ENCODE data around the gene MDP1. TPM values are rescaled to one million over a fixed set of nuclear protein-coding genes. Genes with fewer than 3 reads are reported as not detected.

The MDP1 gene
- total and polyA plus RNA-seq, 2 of the 8 experiments (the other 6 are each of a cell fraction or from before 2014, with no cell fraction given), result 17.7 to 32.2 TPM

DNA sequence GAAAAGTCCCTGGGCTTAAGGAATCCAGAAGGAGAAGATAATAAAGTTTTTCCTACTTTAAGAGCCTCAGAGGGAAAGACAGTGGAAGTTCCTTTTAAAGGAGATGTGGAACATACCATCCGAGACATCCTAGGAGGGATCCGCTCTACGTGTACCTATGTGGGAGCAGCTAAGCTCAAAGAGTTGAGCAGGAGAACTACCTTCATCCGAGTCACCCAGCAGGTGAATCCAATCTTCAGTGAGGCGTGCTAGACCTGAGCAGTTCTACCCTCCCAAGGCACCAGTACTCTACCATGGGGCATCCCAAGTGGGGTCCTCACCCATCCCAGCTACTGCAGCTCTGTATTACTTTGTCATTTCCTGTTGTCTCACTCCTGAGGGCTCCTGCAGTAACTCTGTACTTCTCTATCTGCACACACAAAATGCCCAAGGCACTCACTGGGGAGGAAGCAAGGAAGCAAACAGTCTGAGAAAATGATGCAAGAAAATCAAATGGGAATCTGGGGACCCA, 22.7 kb upstream of the MDP1 start:
- H3K4ac ChIP-seq (replicated peaks; ENCODE audit: insufficient read length, low read depth, low read length), result no peak overlapping the region
- no peak overlapping the region for H4K91ac ChIP-seq (replicated peaks; ENCODE audit: insufficient read length, low read length)
- no peak overlapping the region for H3K18ac ChIP-seq (ENCODE audit: extremely low read depth, low read length)
- peaks cover 3 to 16% of the 10 kb centered on the region in 2 experiments for H4K20me1 ChIP-seq (replicated peaks in 1 of 2; ENCODE audit: control insufficient read depth in 1 of 2, insufficient read depth in 2 of 2, low read length in 2 of 2)
- no peaks in the 10 kb centered on the region for H3K9me3 ChIP-seq (ENCODE audit: insufficient read depth in 2 of 2, low read depth in 1 of 2, low read length in 1 of 2)
- WGBS, 2 experiments (ENCODE audit: extremely low coverage in 1 of 2, insufficient coverage in 1 of 2, insufficient read length in 1 of 2, insufficient replicate concordance in 2 of 2, low coverage in 1 of 2, low lambda C conversion rate in 2 of 2, missing lambda C conversion rate in 1 of 2), result 93% methylated on average over 5 of the region's 5 CpGs; no CpG with 5 or more reads in 1 of the 2 experiments
- peaks cover 19 to 58% (median 48%) of the 10 kb centered on the region in 4 experiments for H3K36me3 ChIP-seq (ENCODE audit: control insufficient read depth in 2 of 4, insufficient read depth in 4 of 4, low read length in 3 of 4)
- no peak overlapping the region for H4K5ac ChIP-seq (ENCODE audit: insufficient read length, low read depth, low read length)
- no peaks in the 10 kb centered on the region; the same call in none of the 2 replicates for H3K79me1 ChIP-seq (ENCODE audit: low read depth, low read length)
- H2BK12ac ChIP-seq (ENCODE audit: low read depth, low read length), result no peak overlapping the region
- H4K8ac ChIP-seq (ENCODE audit: extremely low read depth, insufficient read depth, low read length), result no peak overlapping the region
- H3K23ac ChIP-seq (ENCODE audit: insufficient read length), result no peak overlapping the region
- no peak overlapping the region for H3K4me2 ChIP-seq (ENCODE audit: insufficient read depth in 1 of 2, low read depth in 2 of 2, low read length in 2 of 2)
- no peak overlapping the region for H2AK5ac ChIP-seq (ENCODE audit: low read depth, low read length)
- H2BK5ac ChIP-seq (ENCODE audit: low read depth, low read length), result no peak overlapping the region
- H3K27ac ChIP-seq (ENCODE audit: low read depth, low read length), result no peak overlapping the region
- H3K4me1 ChIP-seq (replicated peaks in 1 of 4; ENCODE audit: control insufficient read depth in 3 of 4, insufficient read depth in 4 of 4, low read length in 3 of 4), result peaks cover under 1 to 5% (median 2%) of the 10 kb centered on the region in 4 experiments; a peak in 6 of 7 replicates
- no peaks in the 10 kb centered on the region; a peak in 1 of 7 replicates for H3K27me3 ChIP-seq (replicated peaks in 1 of 4; ENCODE audit: control insufficient read depth in 3 of 4, extremely low read depth in 1 of 4, insufficient read depth in 3 of 4, low read length in 3 of 4)
- H3K9ac ChIP-seq (replicated peaks in 1 of 4; ENCODE audit: extremely low read depth in 1 of 4, low read depth in 3 of 4, low read length in 3 of 4), result no peak overlapping the region; a peak in 1 of 7 replicates
- no peak overlapping the region for H2BK120ac ChIP-seq (replicated peaks; ENCODE audit: low read depth, low read length)
- no peak overlapping the region for H2BK20ac ChIP-seq (ENCODE audit: low read length)
- no peak overlapping the region for H2AFZ ChIP-seq (ENCODE audit: low read length)
- POLR2A ChIA-PET (ENCODE audit: partially characterized antibody), result interaction anchor here (0.6 to 5.1 kb wide), 10 partner anchors 8 to 85 kb away, joined by 3 to 19 read pairs (median 4); partner anchors contain the start of gene MDP1
- H3K79me2 ChIP-seq (ENCODE audit: control insufficient read depth in 1 of 2, insufficient read depth in 2 of 2, low read length in 2 of 2), result peaks cover 0 to 10% of the 10 kb centered on the region in 2 experiments; a peak in 3 of 4 replicates
- H3K14ac ChIP-seq (ENCODE audit: insufficient read length), result no peak overlapping the region
- CTCF ChIA-PET (ENCODE audit: partially characterized antibody), result interaction anchor here (0.9 to 2.5 kb wide), 7 partner anchors 11 to 101 kb away, joined by 3 to 10 read pairs (median 5); partner anchors contain the start of gene CIDEB
- no peak overlapping the region for H3K56ac ChIP-seq (replicated peaks; ENCODE audit: insufficient read length, low read depth, low read length)
- no peak overlapping the region for H3K4me3 ChIP-seq (ENCODE audit: extremely low read depth in 1 of 4, insufficient read depth in 2 of 4, low read depth in 3 of 4, low read length in 4 of 4)
- FAIRE-seq, result no peak
- peaks cover 8% of the 10 kb centered on the region; the same call in 1 of the 2 replicates for H3K23me2 ChIP-seq (ENCODE audit: low read depth, low read length)
- H2BK15ac ChIP-seq (ENCODE audit: low read length), result no peak overlapping the region
- DNase-seq (ENCODE audit: low read depth in 1 of 2, low spot score in 2 of 2), result no peak
- TF ChIP-seq SP1 (IDR thresholded peaks at IDR 0.05; ENCODE audit: low read depth, low read length) (no peak), BCL11A (IDR thresholded peaks at IDR 0.05; ENCODE audit: low read depth in 2 of 2, low read length in 2 of 2) (no peak), JUND (IDR thresholded peaks at IDR 0.05; ENCODE audit: low read length) (no peak), ASH2L (IDR thresholded peaks at IDR 0.05; ENCODE audit: low read length) (no peak), ATF3 (IDR thresholded peaks at IDR 0.05; ENCODE audit: insufficient read depth, low read depth, low read length) (no peak), ZNF274 (IDR thresholded peaks at IDR 0.05; ENCODE audit: borderline replicate concordance, extremely low read depth, low read length) (no peak), BRCA1 (IDR thresholded peaks at IDR 0.05; ENCODE audit: low read depth, low read length) (no peak), RFX5 (IDR thresholded peaks at IDR 0.05; ENCODE audit: borderline replicate concordance, low read depth, low read length) (no peak), E2F6 (IDR thresholded peaks at IDR 0.05) (no peak), GABPA (IDR thresholded peaks at IDR 0.05; ENCODE audit: borderline replicate concordance, insufficient read depth, low read length) (no peak), CBX5 (IDR thresholded peaks at IDR 0.05; ENCODE audit: low read depth, low read length) (no peak), POLR2AphosphoS5 (IDR thresholded peaks at IDR 0.05; ENCODE audit: low read depth, low read length) (no peak), PHF8 (conservative IDR thresholded peaks at IDR 0.05; ENCODE audit: low read depth, low read length) (no peak)

All from H1 (cell line).